H54 (cell line): ENCODE results near the gene GABRB3.

Experiments
- DNase-seq: peaks from one replicate; pipeline ENCODE4 v3.0.0; 2011; ENCODE audit warnings: low spot score, mixed read lengths; ENCODE audit not compliant: insufficient read length
- FAIRE-seq: peaks from 3 replicates; lab custom pipeline; 2011; peaks lifted over from hg19 to GRCh38; lab: Jason Lieb, UNC
- POLR2A ChIP-seq: IDR thresholded peaks from 2 replicates; pipeline ENCODE4 v1.6.1; 2011; ENCODE audit warnings: low read depth, mild to moderate bottlenecking, low read length

The GABRB3 gene

GRCh38 chr15:26682598-26683164 is 90.2 kb downstream of the GABRB3 start:
- FAIRE-seq (no peak), DNase-seq (no peak)
- no peak for TF ChIP-seq POLR2A

- no peak for FAIRE-seq
- DNase-seq = no peak
- TF ChIP-seq POLR2A = no peak
Measured at GRCh38 chr15:26679927-26680326, 92.9 kb downstream of the GABRB3 start.

- TF ChIP-seq POLR2A = no peak
- FAIRE-seq = no peak
- DNase-seq = no peak
Measured at GRCh38 chr15:26676115-26676514, 96.8 kb downstream of the GABRB3 start.

GRCh38 chr15:26674467-26674866 is 98.4 kb downstream of the GABRB3 start:
- no peak for TF ChIP-seq POLR2A
- no peak for FAIRE-seq
- no peak for DNase-seq

GRCh38 chr15:26673445-26673844 is 99.4 kb downstream of the GABRB3 start:
- FAIRE-seq (no peak), DNase-seq (no peak)

GRCh38 chr15:26670116-26670515 is 102.8 kb downstream of the GABRB3 start:
- no peak for DNase-seq
- TF ChIP-seq POLR2A = no peak
- no peak for FAIRE-seq

More at GRCh38 chr15:26673445-26673844, 99.4 kb downstream of the GABRB3 start:
- TF ChIP-seq POLR2A = no peak

- DNase-seq (no peak), FAIRE-seq (no peak)
- TF ChIP-seq POLR2A = no peak
Measured at GRCh38 chr15:26667222-26667988, 105.5 kb downstream of the GABRB3 start.

- DNase-seq = no peak
- no peak for FAIRE-seq
- no peak for TF ChIP-seq POLR2A
Measured at GRCh38 chr15:26665957-26666791, 106.7 kb downstream of the GABRB3 start.

GRCh38 chr15:26662283-26662682 is 110.6 kb downstream of the GABRB3 start:
- no peak for FAIRE-seq
- TF ChIP-seq POLR2A = no peak
- no peak for DNase-seq

- FAIRE-seq (no peak), DNase-seq (no peak)
- no peak for TF ChIP-seq POLR2A
Measured at GRCh38 chr15:26661748-26662147, 111.1 kb downstream of the GABRB3 start.

- FAIRE-seq = no peak
- DNase-seq = no peak
- no peak for TF ChIP-seq POLR2A
Measured at GRCh38 chr15:26661107-26661506, 111.8 kb downstream of the GABRB3 start.

GRCh38 chr15:26660241-26660640 is 112.6 kb downstream of the GABRB3 start:
- DNase-seq (no peak), FAIRE-seq (no peak)
- no peak for TF ChIP-seq POLR2A

- no peak for FAIRE-seq
- DNase-seq = no peak
- TF ChIP-seq POLR2A = no peak
Measured at GRCh38 chr15:26658290-26658689, 114.6 kb downstream of the GABRB3 start.

GRCh38 chr15:26656080-26656479 is 116.8 kb downstream of the GABRB3 start:
- FAIRE-seq = no peak
- TF ChIP-seq POLR2A = no peak
- no peak for DNase-seq

- no peak for DNase-seq
- no peak for TF ChIP-seq POLR2A
- FAIRE-seq = no peak
Measured at GRCh38 chr15:26651909-26652308, 121.0 kb downstream of the GABRB3 start.
